ENCODE data around the gene PIK3CB.

DNA sequence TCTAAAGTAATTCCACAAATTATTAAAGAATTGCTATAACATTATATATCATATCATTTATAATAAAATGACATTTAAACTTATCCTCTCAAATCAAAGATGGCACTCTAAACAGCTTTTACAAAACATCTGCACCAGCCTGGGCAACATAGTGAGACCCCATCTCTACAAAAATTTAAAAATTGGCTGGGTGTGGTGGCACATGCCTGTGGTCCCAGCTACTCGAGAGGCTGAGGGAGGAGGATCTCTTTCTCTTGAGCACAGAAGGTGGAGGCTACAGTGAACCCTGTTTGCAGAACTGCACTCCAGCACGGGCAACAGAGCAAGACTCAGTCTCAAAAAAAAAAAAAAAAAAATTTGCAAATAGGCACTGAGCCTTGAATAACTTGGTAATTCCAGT, 63.1 kb downstream of the PIK3CB start:
- TF ChIP-seq, protein P1, sequence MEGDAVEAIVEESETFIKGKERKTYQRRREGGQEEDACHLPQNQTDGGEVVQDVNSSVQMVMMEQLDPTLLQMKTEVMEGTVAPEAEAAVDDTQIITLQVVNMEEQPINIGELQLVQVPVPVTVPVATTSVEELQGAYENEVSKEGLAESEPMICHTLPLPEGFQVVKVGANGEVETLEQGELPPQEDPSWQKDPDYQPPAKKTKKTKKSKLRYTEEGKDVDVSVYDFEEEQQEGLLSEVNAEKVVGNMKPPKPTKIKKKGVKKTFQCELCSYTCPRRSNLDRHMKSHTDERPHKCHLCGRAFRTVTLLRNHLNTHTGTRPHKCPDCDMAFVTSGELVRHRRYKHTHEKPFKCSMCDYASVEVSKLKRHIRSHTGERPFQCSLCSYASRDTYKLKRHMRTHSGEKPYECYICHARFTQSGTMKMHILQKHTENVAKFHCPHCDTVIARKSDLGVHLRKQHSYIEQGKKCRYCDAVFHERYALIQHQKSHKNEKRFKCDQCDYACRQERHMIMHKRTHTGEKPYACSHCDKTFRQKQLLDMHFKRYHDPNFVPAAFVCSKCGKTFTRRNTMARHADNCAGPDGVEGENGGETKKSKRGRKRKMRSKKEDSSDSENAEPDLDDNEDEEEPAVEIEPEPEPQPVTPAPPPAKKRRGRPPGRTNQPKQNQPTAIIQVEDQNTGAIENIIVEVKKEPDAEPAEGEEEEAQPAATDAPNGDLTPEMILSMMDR (IDR thresholded peaks at IDR 0.05; ENCODE audit: low read length): no peak
- TF ChIP-seq EZH2phosphoT487 (IDR thresholded peaks at IDR 0.05; ENCODE audit: low read length): no peak
- TF ChIP-seq EZH2 (optimal IDR thresholded peaks at IDR 0.05; ENCODE audit: low read depth, low read length): no peak
